Activated naive CD4-positive, alpha-beta T cell treated with Interleukin-2 at 50 U/mL for 16 hours (primary cell): ENCODE results near the gene SYNGR3.
"Not testable (repeated sequence)": the region's sequence is repeated elsewhere in the genome, so short reads cannot be mapped to it uniquely, and the experiment has no call there.

Source experiments
- DNase-seq: peaks from one replicate; pipeline ENCODE4 v3.0.0-alpha.2; 2020

SYNGR3 gene

GRCh38 chr16:1989209-1990100 is at the start of gene SYNGR3:
Gene SYNGR3 (plus strand): TSS chr16:1989970. CDS start chr16:1990103, 133 bp downstream.
- no peak for DNase-seq

- DNase-seq, result no peak
Observed at GRCh38 chr16:1940273-1941161, 49.3 kb upstream of the SYNGR3 start.

GRCh38 chr16:1941162-1942046 is 48.4 kb upstream of the SYNGR3 start:
- DNase-seq, result no peak

GRCh38 chr16:1942047-1942809 is 47.5 kb upstream of the SYNGR3 start:
- DNase-seq, result no peak

GRCh38 chr16:1942810-1943726 is 46.7 kb upstream of the SYNGR3 start, which contains the start of gene MSRB1:
Gene MSRB1 (minus strand): TSS chr16:1943199. CDS start chr16:1943156, 43 bp downstream.
- peak; percentile 99 for DNase-seq

GRCh38 chr16:1944612-1945199 is 45.1 kb upstream of the SYNGR3 start:
- no peak for DNase-seq

- no peak for DNase-seq
Observed at GRCh38 chr16:1945559-1946391, 44.0 kb upstream of the SYNGR3 start.

- DNase-seq, result no peak
Observed at GRCh38 chr16:1946495-1947368, 43.0 kb upstream of the SYNGR3 start.

- no peak for DNase-seq
Observed at GRCh38 chr16:1947369-1947670, 42.5 kb upstream of the SYNGR3 start.

GRCh38 chr16:1949507-1949906 is 40.3 kb upstream of the SYNGR3 start:
- no peak for DNase-seq

GRCh38 chr16:1950047-1950446 is 39.7 kb upstream of the SYNGR3 start:
- no peak for DNase-seq

GRCh38 chr16:1950559-1950958 is 39.2 kb upstream of the SYNGR3 start:
- DNase-seq, result no peak

GRCh38 chr16:1953734-1954133 is 36.0 kb upstream of the SYNGR3 start:
- no peak for DNase-seq

- DNase-seq, result not testable (repeated sequence)
Observed at GRCh38 chr16:1957434-1958142, 32.2 kb upstream of the SYNGR3 start.

- DNase-seq, result not testable (repeated sequence)
Observed at GRCh38 chr16:1958143-1958491, 31.7 kb upstream of the SYNGR3 start.

GRCh38 chr16:1958715-1959268 is 31.0 kb upstream of the SYNGR3 start:
- no peak for DNase-seq

GRCh38 chr16:1959269-1960039 is 30.3 kb upstream of the SYNGR3 start, which contains the start of gene NDUFB10:
Gene NDUFB10 (plus strand): TSS chr16:1959538. CDS start chr16:1959625, 87 bp downstream.
- DNase-seq, result peak; percentile 93
